AG09309 (cell line): ENCODE measurements around the gene SCN11A.

ENCODE experiments used
- DNase-seq: peaks from one replicate; pipeline ENCODE4 v3.0.0-alpha.2; 2010; ENCODE audit warnings: low read depth
- H3K4me3 ChIP-seq: 2 replicates; pipeline ENCODE4 v1.5.1; 2011; ENCODE audit warnings: mild to moderate bottlenecking, low read depth, low read length, moderate library complexity; ENCODE audit not compliant: control insufficient read depth
- TF ChIP-seq, protein P1 (sequence below): IDR thresholded peaks from 2 replicates; pipeline ENCODE4 v1.5.1; 2011; ENCODE audit warnings: mild to moderate bottlenecking, low read depth, low read length, inconsistent platforms; ENCODE audit not compliant: insufficient read depth, control insufficient read depth; ENCODE audit errors: missing control alignments

SCN11A gene

DNA sequence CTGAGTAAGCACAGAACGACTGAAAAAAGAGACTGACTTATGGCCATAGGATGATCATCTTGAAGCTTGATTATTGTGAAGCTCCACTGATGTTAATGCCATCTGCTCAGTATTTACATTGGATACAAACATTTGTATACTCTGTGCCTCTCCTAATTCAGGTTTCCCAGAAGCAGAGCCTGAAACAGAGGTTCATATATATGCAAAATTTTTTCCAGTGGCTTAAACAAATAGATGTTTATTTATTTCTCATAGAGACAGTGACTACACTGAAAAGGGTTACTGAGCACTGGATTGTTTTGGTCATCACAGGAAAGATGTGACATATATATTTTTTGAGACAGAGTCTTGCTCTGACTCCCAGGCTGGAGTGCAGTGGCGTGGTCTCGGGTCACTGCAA, 36.3 kb downstream of the SCN11A start:
- no peak for DNase-seq
- TF ChIP-seq, protein P1, sequence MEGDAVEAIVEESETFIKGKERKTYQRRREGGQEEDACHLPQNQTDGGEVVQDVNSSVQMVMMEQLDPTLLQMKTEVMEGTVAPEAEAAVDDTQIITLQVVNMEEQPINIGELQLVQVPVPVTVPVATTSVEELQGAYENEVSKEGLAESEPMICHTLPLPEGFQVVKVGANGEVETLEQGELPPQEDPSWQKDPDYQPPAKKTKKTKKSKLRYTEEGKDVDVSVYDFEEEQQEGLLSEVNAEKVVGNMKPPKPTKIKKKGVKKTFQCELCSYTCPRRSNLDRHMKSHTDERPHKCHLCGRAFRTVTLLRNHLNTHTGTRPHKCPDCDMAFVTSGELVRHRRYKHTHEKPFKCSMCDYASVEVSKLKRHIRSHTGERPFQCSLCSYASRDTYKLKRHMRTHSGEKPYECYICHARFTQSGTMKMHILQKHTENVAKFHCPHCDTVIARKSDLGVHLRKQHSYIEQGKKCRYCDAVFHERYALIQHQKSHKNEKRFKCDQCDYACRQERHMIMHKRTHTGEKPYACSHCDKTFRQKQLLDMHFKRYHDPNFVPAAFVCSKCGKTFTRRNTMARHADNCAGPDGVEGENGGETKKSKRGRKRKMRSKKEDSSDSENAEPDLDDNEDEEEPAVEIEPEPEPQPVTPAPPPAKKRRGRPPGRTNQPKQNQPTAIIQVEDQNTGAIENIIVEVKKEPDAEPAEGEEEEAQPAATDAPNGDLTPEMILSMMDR, result no peak
- no peak overlapping the region for H3K4me3 ChIP-seq

DNA sequence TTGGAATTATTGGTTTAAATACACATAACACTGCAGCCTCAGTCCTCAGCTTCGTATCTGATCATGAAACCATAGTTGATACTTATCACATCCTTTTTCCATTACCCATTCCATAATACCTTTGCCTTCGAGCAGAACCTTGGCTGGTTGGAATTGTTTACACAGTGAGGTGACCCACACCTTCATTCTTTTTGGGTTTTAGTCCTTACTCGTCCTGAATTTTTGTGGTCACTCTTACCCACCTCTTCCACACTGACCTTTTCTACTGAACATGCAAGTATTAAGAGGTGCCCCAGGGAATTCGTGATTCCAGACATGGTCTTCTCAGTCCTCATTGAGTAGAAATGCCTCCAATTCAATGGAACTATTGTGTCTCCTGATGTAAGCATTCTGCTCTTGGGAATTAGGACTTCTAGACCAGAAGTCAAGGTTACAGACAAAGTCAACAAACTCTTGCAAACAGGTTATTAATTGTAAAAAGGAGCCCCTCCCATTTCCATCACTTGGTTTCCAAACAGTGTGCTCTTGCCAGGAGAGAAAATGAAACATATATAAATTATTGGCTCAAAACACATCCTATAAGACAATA, 37.7 kb downstream of the SCN11A start:
- no peak for DNase-seq
- TF ChIP-seq, protein P1, result no peak

DNA sequence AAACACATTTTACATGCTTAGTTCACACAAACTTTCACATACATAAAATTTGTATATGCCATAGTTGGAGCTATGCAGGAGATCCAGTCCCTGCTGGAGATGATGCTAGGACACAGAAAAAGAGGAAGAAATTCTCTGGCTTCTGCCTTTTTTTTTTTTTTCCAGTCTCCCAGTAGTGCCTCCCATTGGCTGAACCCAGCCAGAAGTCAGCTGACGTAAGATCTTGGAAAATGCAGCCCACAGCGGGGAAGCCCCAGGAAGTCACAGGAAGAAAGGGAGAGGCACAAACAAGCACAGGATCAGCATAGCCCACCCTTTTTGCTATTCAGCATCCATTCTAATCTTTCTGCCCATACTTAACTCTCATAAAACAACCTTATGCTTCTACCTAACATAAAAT, 38.5 kb downstream of the SCN11A start:
- DNase-seq, result no peak
- TF ChIP-seq, protein P1, result no peak
- no peak overlapping the region for H3K4me3 ChIP-seq

More for the DNA sequence above, 37.7 kb downstream of the SCN11A start:
- no peak overlapping the region for H3K4me3 ChIP-seq

DNA sequence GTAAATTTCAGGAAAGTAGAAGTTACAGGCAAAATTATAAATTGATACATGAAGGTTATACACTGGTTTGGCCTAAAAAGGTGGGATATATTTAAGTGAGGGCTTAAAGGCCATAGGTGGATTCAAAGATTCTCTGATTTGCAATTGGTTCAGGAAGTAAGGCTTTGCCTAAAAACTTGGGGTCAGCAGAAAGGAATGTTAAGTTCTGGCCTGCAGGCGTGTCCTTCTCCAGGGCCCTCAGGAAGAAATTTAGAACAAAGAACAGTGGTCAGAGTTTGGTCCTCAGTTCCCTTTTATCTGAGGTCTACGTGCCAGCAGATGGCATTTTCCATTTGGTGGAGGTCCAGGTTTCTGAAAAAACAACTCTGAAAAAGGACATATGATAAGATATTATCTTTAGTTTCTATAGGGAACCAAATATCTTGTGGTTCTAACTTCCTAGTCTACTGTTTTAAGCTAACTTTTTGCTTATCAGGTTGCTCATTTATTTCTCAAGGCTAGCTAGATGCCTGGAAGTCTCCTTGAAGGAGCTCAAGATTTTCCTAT, 40.5 kb downstream of the SCN11A start:
- no peak overlapping the region for H3K4me3 ChIP-seq
- TF ChIP-seq, protein P1, result no peak
- no peak for DNase-seq

DNA sequence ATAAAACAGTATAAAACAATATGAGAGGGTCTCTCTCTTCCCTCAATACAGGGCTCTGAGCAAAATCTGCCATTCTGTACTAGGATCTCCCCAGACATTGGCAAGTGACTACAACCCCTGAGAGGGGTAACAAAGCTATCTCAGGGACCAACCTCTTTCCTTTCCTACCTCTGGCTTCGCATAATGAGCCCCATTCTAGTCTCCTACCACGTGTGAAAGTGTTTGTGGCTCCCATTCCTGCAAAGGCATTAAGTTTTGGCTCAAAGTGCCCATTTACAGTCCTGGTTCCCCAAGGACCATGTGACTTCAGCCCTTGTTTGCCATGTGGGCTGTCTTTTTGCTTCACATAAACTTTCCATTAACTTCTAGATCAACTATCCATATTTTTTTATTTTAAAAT, 46.4 kb downstream of the SCN11A start:
- TF ChIP-seq, protein P1, result no peak
- H3K4me3 ChIP-seq, result no peak overlapping the region
- DNase-seq, result no peak
